Progenitor cell of endocrine pancreas (in vitro differentiated cells): Measurements from ENCODE around the gene BRME1. TPM values are rescaled to one million over a fixed set of nuclear protein-coding genes. Genes with fewer than 3 reads are reported as not detected.
"Not testable (repeated sequence)": the region's sequence is repeated elsewhere in the genome, so short reads cannot be mapped to it uniquely, and the experiment has no call there.

ENCODE experiments used
- DNase-seq: peaks from one replicate; pipeline ENCODE4 v3.0.0; 2021; ENCODE audit warnings: low spot score; ENCODE audit not compliant: unreplicated experiment
- H3K27ac Mint-ChIP-seq: 2 replicates; pipeline ENCODE4 v1.8.0; 2021; ENCODE audit warnings: mild to moderate bottlenecking, moderate library complexity, mixed read lengths
- H3K27me3 Mint-ChIP-seq: 2 replicates; pipeline ENCODE4 v1.8.0; 2021; ENCODE audit warnings: mixed read lengths
- H3K36me3 Mint-ChIP-seq: 2 replicates; pipeline ENCODE4 v1.8.0; 2022; ENCODE audit warnings: mixed read lengths; ENCODE audit not compliant: insufficient read depth
- H3K4me1 Mint-ChIP-seq: 2 replicates; pipeline ENCODE4 v1.8.0; 2021; ENCODE audit warnings: low read depth, mixed read lengths
- H3K4me3 Mint-ChIP-seq: 2 replicates; pipeline ENCODE4 v1.8.0; 2021; ENCODE audit warnings: low read depth, mild to moderate bottlenecking, moderate library complexity, mixed read lengths
- H3K9me3 Mint-ChIP-seq: 2 replicates; pipeline ENCODE4 v1.8.0; 2021; ENCODE audit warnings: low read depth, mixed read lengths
- total RNA-seq: library from RNA; stranded (reverse); gene quantifications from 2 replicates; pipeline ENCODE4 v1.2.1, GENCODE V29; 2021
- TF ChIP-seq, protein P1 (sequence below): fragments of 200-600 bp; sonication (generic); IDR thresholded peaks from one replicate; pipeline ENCODE4 v1.5.0; 2021; ENCODE audit warnings: antibody characterized with exemption, mild to moderate bottlenecking; ENCODE audit not compliant: unreplicated experiment

Gene BRME1
- total RNA-seq, 1 donor from 2014 or later: 6.1 TPM

DNA sequence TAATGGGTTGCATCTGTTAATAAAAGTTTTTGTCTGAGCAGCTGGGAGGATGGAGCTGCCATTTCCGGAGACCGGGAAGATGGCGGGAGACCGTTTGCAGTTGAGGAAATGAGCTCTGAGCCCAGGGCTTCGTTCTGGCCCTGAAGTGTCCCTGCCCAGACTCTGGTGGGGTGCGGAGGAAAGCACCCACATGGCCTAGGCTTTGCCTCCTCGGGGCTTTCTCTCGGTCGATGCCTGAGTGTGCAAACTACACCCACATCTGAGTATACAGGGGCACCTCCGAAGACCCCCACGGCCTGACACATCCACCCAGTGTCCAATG, 44.6 kb downstream of the BRME1 start:
- Mint-ChIP-seq H3K36me3 (no peaks in the 10 kb centered on the region), H3K27me3 (no peaks in the 10 kb centered on the region), H3K4me1 (peaks cover 16% of the 10 kb centered on the region), H3K27ac (peak overlapping the region; percentile 16), H3K4me3 (peak overlapping the region; percentile 51), H3K9me3 (no peaks in the 10 kb centered on the region)
- TF ChIP-seq, protein P1, sequence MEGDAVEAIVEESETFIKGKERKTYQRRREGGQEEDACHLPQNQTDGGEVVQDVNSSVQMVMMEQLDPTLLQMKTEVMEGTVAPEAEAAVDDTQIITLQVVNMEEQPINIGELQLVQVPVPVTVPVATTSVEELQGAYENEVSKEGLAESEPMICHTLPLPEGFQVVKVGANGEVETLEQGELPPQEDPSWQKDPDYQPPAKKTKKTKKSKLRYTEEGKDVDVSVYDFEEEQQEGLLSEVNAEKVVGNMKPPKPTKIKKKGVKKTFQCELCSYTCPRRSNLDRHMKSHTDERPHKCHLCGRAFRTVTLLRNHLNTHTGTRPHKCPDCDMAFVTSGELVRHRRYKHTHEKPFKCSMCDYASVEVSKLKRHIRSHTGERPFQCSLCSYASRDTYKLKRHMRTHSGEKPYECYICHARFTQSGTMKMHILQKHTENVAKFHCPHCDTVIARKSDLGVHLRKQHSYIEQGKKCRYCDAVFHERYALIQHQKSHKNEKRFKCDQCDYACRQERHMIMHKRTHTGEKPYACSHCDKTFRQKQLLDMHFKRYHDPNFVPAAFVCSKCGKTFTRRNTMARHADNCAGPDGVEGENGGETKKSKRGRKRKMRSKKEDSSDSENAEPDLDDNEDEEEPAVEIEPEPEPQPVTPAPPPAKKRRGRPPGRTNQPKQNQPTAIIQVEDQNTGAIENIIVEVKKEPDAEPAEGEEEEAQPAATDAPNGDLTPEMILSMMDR: no peak
- no peak for DNase-seq

DNA sequence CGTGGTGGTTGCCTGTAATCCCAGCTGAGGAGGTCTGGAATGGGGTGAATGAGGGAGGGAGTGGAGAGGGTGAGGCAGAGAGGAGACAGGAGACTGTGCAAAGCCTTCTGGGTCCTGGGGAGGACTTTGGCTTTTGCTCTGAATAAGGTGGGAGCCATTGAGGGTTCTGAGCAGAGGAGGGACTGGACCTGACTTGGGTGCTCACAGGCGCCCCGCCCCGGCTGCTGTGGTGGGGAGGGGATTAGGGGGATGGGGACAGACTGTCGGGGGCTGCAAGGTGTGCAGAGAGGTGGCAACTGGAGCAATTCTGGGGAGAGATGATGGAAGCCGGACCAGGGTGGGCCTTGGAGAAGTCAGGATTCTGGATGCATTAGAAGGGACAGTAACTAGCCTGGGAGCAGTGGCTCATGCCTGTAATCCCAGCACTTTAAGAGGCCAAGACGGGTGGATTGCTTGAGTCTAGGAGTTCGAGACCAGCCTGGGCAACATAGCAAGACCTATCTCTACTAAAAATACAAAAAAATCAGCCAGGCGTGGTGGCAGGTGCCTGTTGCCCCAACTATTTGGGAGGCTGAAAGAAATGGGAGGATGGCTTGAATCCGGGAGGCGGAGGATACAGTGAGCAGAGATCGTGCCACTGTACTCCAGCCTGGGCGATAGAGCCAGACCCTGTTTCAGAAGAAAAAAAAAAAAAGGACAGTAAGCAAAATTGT, 45.1 kb downstream of the BRME1 start:
- no peaks in the 10 kb centered on the region for H3K36me3 Mint-ChIP-seq
- DNase-seq: no peak
- peaks cover 14% of the 10 kb centered on the region for H3K4me1 Mint-ChIP-seq
- TF ChIP-seq, protein P1: no peak
- no peaks in the 10 kb centered on the region for H3K9me3 Mint-ChIP-seq
- no peak overlapping the region for H3K4me3 Mint-ChIP-seq
- H3K27ac Mint-ChIP-seq: no peak overlapping the region
- no peaks in the 10 kb centered on the region for H3K27me3 Mint-ChIP-seq

DNA sequence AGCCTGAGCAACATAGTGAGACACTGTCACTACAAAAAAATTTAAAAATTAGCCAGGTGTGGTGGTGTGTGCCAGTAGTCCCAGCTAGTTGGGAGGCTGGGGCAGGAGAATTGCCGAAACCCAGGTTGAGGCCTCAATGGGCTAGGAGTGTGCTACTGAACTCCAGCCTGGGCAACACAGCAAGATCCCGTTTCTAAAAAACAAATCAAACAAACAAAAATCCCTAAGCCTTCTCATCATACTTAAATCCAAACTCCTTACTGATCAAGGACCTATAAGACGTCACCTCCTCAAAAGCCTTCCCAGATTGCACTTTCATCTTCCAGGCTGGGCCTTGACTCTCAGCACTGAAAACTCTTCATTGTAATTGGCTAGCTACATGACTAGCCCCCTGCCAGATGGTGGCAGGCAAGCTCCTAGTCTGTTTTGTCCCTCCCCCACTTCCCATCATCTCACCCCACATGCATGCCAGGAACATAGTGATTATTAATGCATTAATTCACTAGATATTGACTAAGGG, 46.5 kb downstream of the BRME1 start:
- Mint-ChIP-seq H3K4me3 (no peak overlapping the region), H3K9me3 (no peaks in the 10 kb centered on the region), H3K4me1 (peaks cover 12% of the 10 kb centered on the region), H3K27ac (peak overlapping the region; percentile 89), H3K36me3 (no peaks in the 10 kb centered on the region), H3K27me3 (no peaks in the 10 kb centered on the region)
- TF ChIP-seq, protein P1: no peak
- DNase-seq: no peak

DNA sequence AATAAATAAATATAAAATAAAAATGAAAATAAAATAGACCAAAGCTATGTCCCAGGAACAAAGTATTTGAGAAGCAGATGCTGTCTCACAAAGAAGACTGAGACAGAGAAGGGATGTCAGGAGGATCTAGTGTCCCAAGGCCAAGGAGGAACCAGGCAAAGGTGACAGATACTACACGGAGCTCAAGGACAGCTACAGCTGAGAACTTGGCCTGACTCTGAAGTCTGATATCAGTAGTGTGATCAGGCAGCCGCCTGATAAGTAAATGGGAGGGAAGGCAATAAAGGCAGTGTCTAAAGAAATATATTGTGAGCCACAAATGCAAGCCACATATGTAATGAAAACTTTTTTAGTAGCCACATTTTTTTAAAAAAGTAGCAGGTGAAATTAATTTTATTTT, 49.4 kb downstream of the BRME1 start:
- no peak for DNase-seq
- Mint-ChIP-seq H3K36me3 (no peaks in the 10 kb centered on the region), H3K27ac (peak overlapping the region; percentile 79), H3K4me3 (no peak overlapping the region), H3K27me3 (no peaks in the 10 kb centered on the region), H3K4me1 (peaks cover 8% of the 10 kb centered on the region), H3K9me3 (no peaks in the 10 kb centered on the region)
- TF ChIP-seq, protein P1: no peak

DNA sequence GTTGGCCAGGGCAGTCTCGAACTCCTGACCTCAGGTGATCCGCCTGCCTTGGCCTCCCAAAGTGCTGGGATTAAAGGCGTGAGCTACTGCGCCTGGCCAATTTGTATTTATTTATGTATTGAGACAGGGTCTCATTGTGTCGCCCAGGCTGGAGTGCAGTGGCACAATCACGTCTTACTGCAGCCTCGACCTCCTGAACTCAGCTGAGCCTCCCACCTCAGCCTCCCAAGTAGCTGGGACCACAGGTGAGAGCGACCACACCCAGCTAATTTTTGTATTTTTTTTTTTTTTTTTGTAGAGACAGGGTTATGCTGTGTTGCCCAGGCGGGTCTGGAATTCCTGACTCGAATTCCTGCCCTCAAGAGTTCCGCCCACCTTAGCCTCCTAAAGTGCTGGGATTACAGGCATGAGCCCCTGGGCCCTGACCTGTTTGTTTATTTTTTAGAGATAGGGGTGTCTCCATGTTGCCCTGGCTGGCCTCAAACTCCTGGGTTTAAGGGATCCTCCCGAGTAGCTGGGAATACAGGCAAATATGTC, 53.7 kb downstream of the BRME1 start:
- not testable (repeated sequence) for DNase-seq, H3K27me3 Mint-ChIP-seq, H3K4me3 Mint-ChIP-seq, H3K9me3 Mint-ChIP-seq, H3K36me3 Mint-ChIP-seq
- Mint-ChIP-seq H3K4me1 (peaks cover 15% of the 10 kb centered on the region), H3K27ac (peak overlapping the region; percentile 29)

DNA sequence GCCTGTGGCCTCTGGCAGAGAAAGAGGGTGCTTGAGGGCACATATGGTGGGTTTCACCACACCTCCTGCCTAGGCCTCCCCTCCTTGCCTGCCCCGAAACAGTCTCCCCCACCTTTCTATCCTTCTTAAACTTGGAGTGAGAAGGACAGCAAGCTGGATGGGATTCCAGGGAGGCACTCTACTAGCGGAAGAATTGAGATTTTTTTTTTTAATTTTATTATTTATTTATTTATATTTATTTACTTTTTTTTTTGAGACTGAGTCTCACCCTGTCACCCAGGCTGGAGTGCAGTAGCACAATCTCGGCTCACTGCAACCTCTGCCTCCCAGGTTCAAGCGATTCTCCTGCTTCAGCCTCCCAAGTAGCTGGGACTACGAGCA, 54.2 kb downstream of the BRME1 start:
- H3K27me3 Mint-ChIP-seq, DNase-seq, H3K4me3 Mint-ChIP-seq, H3K9me3 Mint-ChIP-seq, H3K36me3 Mint-ChIP-seq: not testable (repeated sequence)
- H3K4me1 Mint-ChIP-seq: peaks cover 16% of the 10 kb centered on the region
- peak overlapping the region; percentile 97 for H3K27ac Mint-ChIP-seq
